GM18519 (cell line): Measurements from ENCODE around the gene EN2.

Experiments
- ATAC-seq: cut with Tn5 transposase; IDR thresholded peaks from one replicate; pipeline ENCODE4 v1.9.1; 2021; ENCODE audit warnings: mild to moderate bottlenecking, moderate library complexity; ENCODE audit not compliant: unreplicated experiment, low FRiP score

EN2 gene

DNA sequence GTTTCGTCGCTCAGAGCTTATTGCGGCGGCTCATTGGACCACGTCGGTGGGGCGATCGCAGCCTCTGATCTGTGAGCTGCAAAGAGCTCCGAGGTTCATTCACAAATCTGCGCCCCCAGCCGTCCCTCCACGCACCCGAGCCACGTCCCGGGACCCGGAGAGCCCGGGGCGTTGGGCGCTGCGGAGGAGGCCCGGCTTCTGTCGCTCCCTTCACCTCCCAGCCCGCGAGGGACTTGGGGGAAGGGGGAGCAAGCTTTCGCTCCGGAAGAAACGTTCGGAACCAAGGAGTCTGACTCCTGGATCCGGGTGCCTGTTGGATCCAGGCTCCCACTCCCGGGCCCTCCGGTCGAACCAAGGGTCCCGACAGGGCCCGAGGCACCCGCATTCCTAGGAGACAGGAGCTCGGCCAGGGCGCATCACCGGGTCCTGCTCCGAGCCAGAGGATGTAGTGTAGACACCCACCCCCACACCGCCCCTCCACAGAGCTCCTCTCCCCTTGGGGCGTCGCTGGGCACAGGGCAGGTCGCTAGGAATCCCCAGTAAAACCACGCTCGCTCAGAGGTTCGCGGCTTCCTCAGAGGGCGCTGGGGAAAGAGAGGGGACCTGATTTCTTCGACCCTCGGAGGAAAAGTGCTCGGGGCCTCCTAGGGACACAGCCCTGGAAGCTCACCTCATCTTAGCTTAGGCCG is 7.9 kb upstream of the EN2 start:
- no peak for ATAC-seq

DNA sequence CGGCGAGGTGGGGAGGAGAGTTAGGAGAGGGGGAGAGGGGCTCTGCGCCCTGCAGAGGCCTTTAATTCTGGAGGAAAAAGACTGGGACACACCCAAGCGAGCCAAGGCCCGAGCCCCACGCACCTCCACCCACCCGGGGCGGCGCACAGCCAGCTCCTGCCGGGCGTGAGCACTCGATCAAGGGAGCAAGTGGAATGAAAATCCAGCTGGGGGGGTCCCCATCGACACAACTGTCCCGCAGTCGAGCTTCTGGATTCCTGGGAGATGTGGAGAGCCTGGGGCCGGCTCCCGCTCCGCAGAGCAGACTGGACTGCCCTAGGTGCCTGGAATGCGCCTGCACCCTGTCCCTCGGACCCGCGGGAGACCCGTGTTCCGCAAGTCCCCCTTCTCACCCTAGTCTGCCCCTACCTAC is 7.4 kb upstream of the EN2 start:
- no peak for ATAC-seq

DNA sequence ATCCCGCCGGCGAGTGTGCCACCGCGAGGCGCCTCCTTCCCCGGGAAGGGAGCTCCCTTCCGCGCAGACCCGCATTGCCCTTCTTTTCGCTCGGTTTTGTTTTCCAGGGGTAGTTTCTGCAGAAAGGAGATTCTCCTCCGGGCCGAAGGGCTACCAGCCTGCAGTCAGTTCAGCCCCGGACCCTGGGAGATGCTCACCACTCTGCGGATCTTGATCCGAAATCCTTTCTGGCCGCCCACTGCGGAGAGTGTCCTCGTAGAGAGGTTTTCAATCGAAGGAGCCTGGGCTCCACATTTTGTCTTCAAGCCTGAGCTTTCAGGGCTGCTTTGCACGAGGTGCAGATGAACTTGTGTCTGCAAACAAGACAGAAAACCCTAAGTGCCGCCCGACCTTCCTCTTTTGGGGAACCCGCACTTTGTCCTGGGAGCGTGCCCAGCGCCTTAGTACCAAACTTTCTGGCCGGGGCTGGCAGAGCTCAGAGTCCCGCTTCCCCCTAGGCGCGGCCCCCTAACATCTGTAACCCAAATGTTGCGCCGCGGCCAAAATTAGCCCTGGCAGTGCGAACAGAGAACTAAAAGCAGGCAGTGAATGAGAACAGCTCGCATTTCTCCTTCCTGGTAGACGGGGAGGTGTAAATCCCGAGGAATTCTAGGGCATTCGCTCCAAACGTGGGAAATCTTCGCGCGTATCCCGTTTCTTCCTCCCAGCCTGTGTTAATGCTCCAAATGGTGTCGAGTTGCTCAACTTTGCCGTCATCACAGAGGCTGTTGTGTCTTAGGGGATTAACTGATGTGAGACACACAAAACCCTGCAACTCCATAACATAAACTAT is 6.7 kb upstream of the EN2 start:
- no peak for ATAC-seq

DNA sequence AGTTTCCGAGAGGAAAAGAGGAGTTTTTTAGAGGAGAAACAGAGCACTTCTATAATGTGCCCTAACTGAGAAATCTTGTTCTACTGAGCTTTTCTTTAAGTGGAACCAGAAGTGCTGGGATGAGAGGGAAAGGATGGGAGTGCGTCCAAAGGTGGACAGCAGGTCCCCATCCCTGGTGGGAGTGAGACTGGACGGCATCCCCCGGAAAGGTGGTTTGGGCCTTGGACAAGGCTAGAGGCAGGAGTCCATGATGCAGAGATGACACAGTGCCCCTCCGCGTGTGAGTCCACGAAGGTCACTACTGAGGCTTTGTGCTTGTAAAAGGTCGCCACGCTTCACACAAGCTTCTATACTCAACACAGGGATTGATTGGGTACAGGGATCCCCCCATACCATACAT is 6.1 kb upstream of the EN2 start:
- ATAC-seq, result no peak

DNA sequence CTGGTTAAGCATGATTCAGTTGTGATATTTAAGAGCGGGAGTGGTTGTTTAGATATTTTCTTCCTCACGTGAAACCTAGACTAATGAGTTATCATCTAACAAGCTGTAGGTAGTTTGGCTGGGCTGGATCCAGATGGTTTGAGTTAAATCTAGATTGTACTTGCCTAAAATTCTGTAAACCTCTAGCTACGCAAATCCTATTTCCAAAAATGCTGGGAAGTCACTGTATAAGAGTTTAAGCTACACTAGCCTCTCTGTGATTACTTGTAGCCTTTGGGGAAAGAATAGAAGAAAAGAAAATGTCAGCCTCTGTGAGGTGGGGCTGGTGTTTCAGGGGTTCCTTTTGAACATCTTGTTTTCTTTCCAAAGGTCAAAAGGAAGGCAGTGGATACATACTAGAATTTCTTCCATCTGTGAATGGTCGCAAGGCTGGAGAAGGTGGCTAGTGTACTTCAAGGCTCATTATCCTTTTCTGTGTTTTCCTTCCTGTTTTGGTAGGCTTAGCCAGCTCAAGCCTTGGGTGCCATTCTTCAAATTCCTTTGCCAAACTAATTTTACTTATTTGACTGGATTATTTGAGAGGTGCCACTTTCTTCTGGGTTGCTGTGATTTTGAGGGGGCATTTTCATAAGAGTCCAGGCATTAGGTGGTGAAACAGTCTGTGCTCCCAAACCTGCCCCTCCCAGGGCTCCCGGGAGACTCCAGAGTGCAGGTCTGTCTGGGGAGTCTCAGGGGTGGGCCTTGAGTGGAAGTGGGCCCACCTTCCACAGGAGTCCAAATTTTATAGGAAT is 5.2 kb upstream of the EN2 start:
- no peak for ATAC-seq

DNA sequence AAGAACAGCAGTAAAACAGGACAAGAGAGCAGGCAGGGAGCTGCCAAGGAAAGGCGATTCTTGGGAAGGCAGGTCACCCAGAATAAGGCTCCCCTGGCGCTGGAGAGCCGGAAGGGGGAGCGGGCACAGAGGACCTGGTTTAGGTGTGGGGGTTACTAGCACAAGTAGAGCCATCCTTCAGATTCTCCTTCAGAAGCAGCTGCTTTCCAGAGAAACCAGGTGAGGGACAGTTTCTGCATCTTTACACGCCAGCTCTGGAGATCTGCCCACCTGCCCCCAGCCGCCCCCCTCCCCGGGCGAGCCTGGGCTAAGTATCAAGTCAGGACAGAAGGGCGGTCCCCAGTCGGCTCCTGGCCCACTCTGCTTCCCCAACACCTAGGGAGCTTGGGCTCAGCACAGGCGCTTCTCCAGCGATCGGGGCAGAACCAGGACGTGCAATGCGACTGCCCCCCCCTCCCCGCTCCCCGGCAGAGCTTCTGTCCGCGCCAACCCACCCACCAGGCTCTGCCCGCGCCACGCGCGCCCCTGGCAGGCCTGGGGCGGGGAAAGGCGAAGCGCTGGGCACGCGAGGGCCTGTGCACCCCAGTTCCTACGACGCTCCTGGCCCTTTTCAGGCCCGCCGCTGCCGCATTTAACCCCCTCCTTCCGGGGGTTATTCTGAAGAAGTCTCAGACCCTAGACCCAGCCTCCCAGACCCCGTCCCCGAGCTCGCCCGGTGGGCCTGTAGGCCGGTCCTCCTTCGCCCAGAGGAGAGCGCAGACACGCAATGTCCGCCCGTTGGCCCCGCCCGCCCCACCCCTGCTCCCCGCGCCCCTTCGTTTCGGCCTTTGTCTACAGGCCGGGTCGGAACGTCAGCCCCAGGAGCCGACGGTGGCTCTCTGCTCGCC is 4.4 kb upstream of the EN2 start:
- no peak for ATAC-seq

DNA sequence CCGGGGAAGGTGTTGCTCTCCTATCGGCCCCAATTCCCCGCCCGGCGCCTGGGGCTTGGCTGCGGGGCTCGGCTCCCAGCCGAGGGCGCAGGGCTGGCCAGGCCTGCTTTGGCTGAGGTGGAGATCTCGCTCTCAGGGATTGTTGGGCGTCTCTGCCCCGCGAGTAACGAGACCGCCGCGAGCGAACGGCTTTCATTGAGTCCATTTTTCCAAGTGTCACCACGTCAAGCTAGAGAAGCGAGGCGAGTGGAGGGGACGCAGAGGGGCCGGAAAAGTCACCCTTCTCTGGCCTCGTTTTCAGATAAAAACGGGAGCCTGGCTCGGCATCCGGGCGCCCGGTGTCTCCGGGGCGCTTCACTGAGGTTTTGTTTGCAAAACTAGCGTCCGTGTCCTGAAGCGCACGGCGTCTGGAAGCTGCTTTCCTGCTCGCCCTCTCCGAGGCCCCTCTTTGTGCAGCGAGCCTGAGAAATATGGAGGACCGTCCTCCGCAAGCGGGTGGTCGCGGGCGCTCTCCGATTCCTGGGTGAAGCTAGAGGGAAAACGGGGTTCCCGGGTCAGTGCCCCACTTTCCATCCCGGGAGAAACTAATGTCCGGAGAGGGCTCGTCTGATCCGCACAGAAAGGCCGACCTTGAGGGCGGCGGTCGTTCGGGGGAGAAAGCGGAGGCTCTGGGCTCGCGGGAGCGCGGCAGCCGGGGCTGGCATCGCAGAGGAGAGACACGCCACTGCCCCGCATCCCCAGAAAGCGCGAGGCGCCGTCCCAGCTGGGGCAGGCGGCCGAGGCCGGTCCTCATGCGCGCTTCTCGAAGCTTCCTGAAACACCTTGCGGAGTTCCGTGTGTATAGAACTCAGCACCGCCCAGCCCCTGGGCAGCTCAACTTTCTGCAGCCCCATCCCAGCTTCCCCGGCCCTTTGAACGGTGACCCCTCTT is 3.5 kb upstream of the EN2 start:
- no peak for ATAC-seq

DNA sequence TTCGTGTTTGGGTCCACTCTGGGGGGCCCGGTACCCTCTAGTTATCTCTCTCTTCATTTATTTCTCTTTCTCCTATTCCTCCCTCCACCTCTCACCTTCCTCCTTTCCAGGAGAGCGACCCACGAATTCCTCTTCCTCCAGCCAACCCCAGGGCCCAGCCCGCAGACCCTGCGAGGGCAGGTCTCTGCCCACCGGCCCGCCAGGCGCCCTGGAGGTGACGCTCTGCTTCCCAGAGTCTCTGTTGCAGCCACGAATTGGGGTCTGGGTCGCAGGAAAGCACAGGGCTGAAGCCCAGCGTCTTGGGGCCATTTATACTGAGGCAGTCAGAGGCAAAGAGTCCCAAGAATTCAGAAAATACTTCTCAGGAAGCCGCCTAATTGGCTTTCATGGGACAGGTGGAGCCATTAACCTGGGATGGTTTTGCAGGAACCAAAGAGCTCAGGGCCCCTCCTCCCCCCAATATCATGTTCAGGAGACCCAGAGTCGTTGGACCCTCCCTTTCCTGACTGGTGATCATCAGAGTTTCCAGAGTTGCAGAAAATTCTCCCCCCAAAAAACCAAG is 2.7 kb upstream of the EN2 start:
- ATAC-seq, result no peak

DNA sequence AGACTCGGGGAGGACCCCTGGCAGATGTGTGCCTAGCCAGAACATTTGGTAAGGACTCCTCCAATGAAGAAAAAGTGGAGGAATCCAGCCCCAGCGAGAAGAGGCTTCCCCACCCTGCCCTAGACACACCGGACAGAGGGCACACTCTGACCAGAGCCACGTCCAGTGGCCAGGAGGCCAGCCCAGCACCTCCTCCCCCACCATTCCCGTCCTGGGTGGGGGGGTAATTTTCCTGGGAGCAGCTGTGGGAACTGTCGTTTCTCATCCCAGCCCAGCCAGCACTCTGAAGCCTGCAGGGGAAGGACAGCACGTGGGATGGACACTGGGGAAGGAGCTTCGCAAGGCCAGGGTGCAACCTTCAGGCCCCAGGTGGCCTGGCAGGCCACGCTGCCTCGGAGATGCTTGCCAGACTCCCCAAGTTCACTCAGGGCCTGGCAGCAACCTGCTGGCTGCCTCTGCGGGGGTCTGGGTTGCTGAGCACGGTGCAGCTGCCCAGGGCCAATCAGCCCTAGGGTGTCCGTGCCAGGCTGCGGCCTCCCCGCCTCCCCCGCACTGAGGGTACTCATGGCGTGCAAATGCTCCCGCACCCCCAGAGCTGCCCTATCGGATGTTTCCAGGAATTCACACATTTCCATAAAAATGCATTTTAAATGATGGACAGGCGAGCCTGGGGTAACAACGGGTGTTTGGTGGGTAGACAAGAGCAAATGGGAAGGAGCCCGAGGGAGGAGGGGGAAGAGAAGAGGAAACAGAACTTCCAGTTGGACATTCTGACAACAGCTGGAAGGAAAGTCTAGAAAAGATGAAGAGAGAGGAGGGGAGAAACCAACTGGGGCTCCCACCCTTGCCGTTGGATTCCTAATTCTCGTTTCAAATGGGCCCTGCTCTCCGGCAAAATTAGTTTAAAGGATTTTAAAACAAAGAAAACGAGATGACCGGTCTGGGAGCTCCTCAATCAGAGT is 1.9 kb upstream of the EN2 start:
- no peak for ATAC-seq

DNA sequence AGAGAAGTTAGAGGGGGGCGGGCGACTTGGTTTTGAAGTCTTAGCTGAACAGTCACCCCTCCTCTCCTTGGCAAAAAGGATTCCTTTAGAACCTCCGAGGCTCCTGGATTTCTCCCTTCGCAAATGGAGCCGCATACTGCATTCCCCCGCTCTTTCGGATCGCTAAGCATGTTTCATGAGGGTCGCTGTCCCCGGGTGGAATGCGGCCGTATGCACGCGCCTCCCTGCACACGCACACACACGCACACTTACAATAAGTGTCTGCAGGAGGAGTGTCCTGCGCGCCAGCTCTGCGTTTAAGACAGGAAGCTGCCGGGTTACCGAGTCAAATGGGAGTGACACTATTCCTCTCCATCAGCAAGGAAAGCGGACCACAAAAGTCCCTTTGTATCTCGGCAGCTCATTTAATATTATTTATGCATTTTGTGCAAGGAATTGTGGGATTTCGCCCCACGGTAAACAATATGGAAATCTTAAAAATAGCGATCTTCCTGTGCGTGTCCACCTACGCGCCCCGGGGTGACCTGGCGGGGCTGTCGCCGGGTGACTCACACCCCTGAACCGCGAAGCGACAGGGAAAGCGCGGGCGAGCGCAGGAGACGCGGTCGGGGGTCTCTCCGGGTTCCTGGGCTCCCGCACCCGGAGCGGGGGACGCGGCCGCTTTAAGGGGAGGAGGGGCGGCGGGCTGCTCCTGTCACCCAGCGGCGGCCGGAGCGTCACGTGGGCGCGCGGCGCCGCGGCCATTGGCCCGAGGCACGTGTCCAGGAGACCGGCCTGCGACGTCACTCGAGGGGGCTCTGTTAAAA is 988 bp upstream of the EN2 start:
- ATAC-seq, result no peak

DNA sequence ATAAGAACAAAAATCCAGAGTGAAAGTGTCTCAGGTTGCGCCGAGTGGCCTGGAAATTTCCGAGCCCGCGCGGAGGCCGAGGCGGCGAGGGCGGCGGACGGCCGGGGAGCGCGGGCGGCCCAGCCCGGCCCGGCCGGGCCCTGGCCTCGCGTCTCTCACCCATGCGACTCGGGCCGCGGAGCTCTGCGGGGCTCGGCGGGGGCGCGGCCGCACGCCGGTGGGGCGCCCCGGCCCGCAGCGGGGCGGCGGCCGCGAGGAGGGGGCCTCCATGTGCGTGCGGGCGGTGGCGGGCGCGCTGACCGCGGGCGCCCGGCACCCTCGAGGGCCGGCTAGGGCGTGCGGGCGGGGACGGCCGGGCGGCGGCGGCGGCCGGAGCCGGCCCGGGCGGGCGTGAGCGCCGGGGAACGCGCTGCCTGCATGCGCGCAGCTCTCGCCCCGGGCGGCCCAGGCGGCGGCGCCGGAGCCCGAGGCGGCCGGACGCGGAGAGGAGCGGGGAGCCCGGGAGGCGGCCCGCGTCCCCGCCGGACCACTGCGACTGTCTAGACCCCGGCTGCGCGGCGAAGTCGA is 302 bp upstream of the EN2 start:
- ATAC-seq, result no peak

DNA sequence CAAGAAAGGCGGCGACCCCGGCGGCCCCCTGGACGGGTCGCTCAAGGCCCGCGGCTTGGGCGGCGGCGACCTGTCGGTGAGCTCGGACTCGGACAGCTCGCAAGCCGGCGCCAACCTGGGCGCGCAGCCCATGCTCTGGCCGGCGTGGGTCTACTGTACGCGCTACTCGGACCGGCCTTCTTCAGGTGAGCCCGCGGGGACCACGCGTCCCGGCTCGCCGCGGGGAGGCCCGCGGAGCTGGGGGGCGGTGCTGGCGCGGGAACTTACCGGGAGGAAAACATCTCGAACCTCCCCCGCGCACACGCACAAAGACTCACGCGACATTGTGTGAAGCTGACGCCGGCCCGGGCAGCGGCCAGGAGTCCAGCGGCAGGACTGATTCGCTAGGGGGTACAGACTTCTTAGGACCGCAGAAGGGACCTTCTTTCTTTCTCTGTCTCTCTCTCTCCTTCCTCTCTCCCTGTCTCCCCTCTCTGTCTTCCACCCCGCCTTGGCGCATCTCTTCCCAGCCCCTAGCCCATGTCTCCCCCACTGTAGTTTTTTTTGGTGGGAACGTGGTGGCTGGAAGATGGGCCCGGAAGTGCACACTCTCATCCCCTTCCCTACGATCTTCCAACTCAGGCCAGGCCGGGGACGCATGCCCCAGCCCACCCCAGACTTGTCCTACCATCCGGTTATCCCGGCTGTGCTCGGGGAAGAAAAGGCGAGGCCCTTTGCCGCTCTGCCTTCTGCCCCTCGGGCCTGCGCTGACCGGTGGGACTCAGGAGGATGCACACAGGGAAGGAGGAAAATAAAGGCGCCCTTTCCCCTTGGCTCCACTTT is 1.2 kb downstream of the EN2 start:
- ATAC-seq, result no peak

DNA sequence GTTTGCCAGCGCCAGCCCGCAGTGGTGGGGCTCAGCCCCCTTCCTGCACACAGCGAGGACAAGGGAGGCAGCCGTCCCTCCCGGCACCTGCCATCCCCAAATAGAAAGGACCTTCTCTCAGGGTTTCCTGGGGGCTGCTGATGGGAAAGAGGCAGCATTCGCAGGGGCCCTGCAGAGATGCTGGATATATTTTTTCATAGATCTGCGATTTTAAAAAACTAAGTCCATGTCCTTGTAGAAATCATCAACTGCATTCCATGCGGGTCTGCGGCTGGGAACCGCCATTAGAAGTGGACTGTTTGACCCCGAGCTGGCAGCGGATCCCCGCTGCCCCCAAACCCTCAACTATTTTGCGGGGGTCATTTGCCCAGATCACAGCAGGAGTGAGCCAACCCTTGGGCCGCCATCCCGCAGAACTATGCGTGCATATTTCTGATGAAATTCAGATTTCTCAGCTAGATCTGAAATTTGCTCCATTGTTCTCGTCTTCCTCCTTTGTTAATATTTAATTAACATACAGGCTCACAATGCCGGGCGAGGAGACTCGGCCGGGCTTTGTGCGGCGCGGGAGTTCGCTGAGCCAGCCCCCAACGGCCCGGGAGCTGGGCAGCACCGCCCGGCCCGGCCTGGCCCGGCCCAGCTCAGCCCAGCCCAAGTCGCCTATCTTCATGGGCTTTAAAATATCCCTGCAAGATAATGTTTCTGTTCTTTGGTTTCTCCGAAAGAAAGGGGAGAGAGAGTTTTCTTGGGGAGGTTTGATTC is 2.0 kb downstream of the EN2 start:
- no peak for ATAC-seq

DNA sequence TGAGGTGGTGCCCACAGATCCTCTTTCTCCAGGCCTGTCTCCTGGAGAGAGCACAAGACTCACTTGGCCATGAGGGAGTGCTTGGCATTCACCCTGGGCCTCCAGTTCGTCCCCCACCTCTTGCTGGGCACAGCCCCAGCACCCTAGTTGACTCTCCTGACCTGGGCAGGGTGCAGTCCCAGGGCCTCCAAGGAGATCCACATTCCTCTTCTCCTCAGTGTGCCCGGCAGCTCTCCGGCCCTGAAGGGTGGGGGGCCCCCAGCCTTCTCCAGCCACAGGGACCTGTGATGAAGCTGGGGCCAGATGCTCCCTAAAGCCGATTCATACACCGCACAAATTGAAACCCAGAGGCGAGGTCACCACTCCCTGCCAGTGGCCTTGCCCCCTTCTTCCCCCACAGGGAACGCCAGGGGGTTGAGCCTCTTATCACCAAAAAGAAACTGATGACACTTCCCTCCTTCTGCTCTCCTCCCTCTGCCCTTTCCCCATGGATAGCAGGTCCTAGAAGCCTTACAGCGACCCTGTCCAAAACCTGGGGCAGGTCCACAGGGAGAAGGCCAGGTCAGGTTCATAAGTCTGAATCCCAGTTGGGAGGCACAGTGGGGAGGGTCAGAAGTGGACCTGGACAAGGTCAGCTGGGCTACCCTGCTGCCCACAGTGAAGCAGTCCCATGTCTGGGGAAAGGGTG is 3.1 kb downstream of the EN2 start:
- no peak for ATAC-seq

DNA sequence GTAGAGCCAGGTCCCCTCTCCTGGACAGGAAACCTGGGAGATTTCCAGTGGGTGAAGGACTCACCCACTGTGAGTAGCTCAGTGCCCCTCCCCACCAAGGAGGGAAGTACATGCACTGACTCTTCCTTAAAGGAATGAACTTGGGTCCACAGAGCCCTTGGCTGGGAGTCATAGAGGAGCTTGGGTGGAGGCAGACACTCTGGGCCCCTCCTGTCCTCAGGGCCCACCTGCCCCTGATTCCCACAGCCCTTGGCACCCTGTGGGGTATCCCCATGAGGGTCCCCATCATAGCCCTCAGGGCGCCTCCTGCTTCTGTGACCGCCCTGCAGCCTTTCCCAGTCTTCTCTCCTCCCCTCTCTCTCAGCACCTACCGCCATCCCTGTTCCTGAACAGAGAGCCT is 3.7 kb downstream of the EN2 start:
- no peak for ATAC-seq
